ENCODE measurements around the gene NSUN2.

NSUN2 gene

DNA sequence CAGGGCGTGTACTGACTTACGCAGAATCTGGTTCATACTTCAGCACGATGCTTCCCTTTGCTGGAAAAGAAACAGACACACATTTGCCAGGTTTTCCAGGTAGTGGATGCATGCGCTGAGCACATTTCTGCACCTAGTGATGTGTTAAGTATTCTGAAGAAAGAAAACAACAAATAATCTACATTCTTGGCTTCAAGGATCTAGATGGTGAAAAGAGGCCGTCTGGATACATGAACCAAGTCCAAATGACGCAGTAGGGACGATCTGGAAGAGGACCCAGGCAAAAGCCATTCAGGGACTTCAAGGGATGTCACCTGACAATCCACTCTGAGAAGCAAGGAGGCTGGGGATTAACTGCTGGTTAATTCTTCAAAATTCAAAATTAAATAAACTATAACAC lies 30.4 kb downstream of the NSUN2 start:
- DNase-seq, result no peak

- DNase-seq, result no peak
Observed at GRCh38 chr5:6601816-6602215, 31.0 kb downstream of the NSUN2 start.

GRCh38 chr5:6601271-6601670 lies 31.6 kb downstream of the NSUN2 start:
- DNase-seq, result no peak

DNA sequence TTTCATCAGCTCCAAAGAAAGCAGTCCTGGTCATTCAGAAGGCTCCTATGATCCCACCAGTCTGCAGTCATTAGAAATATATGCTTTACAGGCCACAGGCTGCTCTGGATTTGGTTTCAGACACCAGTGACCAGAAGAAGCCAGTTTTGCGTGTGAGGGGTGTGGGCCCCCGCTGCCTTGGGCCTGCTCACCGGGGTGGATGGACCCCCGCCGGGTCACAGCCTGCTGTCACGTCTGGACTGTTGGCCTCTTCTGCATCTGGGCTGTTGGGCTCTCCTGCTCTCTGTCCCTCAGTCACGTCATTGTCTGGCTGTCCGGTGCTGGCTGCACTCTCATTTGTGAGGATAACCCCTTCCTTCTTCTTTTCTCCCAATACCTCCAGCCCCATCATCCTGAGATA lies 33.1 kb downstream of the NSUN2 start:
- DNase-seq, result no peak

DNA sequence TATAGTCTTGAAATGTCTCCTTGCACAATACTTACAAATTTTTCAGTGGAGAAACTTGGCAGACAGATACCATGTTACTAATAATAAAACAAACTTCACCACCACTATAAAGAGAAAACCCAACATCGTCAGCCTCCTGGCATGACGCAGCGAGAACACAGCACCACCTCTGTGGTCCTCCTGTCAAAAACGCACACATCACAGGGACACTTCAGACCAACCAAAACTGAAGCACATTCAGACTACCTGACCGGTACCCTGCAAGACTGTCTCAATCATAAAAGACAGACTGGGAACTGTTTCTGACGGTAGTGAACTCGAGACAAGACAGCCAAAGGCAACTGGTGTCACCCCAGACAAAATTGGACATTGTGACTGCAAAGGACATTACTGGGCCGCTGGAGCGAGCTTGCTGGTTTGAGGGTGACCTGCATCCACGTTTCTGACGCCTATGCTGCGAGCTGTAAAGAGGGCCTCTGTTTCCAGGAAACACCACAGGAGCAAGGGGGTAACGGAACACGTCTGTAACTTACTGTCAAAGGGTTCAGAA lies 34.4 kb downstream of the NSUN2 start:
- DNase-seq, result no peak

DNA sequence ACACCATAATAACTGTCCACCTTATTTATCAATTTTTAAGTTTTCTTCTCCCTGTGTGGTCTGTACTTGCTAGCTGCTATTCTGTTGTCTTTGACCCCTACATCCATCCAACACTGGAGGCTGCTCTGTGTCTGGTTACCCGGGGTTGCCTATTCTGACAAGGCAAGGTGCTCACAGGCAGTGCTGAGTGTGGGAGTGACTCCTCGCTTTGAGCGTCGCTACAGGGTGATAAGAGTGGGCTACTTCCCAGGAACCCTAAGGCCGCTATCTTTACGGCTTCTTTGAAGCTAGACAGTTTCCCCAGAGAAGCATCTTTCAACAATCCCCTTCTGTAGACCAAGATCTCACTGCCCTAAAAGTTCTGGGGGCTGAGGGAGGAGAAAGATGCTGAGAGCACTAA lies 35.3 kb downstream of the NSUN2 start:
- DNase-seq, result no peak

GRCh38 chr5:6596388-6596787 lies 36.5 kb downstream of the NSUN2 start:
- DNase-seq, result no peak

DNA sequence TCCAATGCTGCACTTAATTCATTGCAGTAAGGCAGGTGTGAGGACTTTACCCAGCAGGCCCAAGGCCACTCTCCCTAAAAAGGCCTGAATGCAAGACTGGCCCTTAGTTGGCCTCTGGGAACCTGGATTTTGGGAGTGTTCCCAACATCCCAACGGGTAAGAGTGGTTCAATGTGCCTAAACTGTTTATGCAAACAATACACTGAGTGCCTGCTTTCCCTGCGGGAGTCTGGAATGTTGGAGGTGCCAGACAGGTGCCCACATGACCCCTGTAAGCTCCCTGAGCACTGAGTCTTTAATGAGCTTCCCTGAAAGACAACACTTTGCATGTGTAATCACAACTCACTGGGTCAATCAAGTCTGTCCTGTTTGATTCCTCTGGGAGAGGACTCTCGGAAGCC lies 37.4 kb downstream of the NSUN2 start:
- no peak for DNase-seq

DNA sequence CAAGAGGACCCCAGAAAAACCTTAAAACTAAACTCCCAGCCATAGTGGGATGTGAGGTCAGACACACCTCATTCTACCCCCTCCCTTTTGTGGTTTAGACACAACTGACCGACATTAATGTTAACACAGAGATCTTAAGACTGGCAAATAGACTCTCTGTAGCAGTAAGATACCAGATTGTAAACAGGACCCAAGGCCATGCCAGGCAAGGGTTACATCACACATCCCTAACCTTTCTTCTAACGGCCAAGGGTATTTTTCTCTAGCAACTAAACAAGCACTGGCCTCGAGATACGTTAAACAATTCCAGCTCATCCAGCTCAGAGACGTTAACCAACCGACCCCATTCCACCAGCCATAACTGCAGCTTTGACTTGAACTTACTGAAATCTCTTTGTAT lies 38.8 kb downstream of the NSUN2 start:
- no peak for DNase-seq

DNA sequence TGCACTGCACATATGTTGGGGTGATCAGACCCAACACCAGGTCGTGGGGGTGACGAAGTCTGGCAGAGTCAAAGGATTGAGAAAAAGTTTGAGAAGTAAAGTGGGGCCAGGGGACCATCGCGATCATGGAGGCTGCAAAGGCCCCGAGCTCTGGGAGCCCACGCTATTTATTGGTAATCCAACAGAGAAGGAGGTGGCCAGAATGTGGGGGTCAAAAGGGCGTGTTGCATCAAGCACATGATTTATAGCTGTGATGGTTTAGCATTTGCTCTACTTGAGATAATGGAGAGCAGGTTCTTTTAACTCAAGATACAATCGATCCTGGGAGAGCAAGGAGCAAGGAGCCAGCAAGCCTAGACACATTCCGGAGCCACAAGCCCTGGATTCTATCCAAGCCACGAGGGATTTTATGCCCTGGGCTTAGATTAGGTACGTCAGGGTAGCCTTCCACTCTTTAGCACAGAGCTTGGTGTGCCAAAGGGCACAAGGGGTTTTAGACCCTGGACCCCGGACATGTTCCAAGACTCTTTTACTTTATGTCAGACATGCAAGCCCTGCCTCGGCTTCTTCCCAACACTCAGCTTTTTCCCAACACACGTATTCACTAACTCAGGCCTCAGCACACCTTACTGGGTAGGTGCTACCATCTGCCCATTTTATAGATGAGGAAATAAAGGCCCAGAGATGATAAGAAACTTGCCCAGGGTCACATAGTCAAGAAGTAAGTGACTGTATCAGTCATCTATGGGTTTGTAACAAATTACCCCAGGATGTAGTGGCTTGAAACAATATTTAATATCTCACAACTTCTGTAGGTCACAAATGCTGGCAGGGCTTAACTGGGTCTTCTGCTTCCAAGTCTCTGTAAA lies 39.5 kb downstream of the NSUN2 start:
- DNase-seq, result no peak

DNA sequence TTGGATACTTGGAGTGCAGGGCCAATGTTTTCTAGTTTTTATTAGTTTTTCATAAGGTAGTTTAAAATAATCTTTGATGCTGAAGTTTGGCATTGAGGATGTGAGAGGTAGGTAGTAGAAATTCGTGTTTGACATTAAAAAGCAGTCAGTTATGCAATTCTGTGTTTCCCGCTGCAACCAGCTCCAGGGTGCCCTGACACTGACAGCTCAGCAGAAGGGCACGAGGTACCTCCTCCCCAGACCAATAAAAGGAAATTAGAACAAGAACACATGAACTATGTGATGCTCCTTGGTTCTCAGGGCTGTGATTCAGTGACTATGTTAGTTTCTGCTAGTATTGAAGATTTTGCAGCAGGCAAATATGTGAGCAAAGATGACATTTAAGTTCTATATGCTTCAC lies 40.2 kb downstream of the NSUN2 start:
- no peak for DNase-seq

DNA sequence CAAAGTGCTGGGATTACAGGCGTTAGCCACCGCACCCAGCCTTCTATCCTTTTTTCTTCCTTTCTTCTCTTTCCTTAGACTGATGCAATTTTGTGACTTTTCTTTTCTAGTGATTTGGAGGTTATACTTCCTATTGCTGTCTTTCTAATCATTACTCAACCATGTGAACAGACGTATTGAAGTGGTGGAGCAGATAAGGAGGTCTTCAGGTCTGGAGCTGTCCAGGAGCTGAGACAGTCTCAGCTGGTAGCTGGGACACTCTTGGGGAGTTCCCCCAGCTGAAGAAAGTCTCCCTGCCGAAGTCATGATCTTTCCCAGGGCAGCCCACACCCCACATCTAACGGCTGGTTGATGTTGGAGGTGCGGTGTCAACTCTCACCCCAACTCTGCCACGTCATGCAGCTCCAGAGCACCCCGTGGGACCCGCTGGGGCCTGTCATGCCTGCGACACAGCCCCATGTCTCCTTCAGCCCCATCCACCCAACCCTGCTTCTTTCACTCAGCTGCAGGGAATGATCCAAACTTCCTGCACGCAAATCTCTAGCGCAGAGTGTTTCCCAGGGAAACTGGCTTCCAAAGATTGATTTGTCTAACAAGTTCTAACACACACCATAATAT lies 41.1 kb downstream of the NSUN2 start:
- no peak for DNase-seq

DNA sequence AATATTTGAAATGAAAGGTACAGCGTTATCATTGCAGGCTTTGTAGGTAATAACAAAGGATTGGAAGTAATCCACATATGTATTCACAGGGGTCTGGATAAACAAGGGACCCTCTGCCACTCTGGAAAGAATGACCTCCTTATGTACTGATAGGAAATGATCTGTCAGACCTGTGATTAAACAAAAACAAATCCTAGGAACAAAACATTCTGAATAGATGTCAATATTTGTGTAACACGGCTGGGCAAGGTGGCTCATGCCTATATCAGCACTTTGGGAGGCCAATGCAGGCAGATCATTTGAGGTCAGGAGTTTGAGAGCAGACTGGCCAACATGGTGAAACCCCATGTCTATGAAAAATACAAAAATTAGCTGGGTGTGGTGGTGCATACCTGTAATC lies 42.3 kb downstream of the NSUN2 start:
- DNase-seq, result no peak

- DNase-seq, result no peak
Observed at GRCh38 chr5:6587171-6587570, 45.7 kb downstream of the NSUN2 start.

GRCh38 chr5:6586647-6587042 lies 46.2 kb downstream of the NSUN2 start:
- no peak for DNase-seq

DNA sequence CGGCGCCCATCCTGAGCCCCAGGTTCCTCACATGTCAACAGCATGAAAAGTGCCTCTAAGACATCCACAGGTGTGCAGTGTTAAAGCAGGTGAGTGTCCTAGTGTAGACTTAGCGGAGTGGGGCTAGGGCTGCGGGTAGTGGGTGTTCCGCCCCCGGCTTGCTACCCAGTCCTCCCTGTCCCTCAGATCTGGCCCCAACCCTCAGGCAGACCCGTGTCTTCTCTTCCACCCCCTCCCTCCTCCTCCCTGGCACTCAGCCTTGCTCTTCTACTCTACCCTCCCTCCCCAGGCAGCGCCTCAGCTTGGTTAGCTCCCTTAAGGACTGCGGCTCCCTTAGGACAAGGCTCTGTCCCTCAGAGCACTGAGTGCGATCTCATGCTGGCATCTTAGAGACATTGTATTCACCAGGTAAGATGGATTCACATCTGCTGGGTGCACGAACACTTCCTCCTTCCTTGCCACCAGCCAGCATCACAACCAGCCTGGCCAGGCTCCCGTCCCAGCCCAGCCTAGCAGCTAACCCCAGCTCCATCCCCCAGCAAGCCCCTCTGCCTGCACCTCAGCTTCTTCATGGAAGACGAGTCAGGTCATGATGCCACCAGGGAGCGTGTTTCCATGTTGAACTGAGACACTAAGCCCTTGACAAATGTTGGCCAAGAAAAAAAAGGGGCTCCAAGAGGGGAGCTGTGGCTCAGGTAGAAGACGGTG lies 46.8 kb downstream of the NSUN2 start:
- DNase-seq, result no peak

GRCh38 chr5:6585168-6585567 lies 47.7 kb downstream of the NSUN2 start:
- no peak for DNase-seq

- DNase-seq, result no peak
Observed at GRCh38 chr5:6584727-6585126, 48.1 kb downstream of the NSUN2 start.

DNA sequence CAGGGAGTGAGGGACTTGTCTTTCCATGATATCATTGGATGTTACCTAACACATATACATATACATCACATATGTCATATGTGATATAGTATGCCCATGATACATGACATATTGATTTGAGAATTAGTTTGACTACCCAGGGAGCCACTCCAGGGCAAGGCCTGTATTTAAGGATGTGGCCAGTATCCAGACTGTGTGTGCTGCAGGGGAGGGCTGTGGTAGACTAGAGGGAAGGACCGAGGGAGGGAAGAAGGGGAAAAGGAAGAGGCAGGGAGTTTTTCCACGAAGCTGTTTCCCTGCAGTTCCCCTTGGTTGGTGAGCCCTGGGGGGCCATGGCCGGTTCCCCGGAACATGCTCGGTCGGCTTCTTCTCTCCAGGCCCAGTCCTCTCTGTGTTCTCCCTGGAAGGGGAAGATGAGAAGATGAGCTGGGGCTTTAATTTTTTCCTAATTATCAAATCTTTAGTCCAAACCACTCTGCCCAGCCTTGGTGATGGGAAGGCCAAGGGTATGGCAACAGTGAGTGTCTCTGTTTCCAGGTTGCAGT lies 48.7 kb downstream of the NSUN2 start:
- DNase-seq, result no peak

GRCh38 chr5:6583049-6583880 lies 49.6 kb downstream of the NSUN2 start:
- DNase-seq, result no peak

GRCh38 chr5:6582507-6583048 lies 50.3 kb downstream of the NSUN2 start:
- no peak for DNase-seq
